Nephron progenitor cell (in vitro differentiated cells): ENCODE results near the gene C16orf95.
A peak's percentile ranks its signal among the peaks of the same experiment; 100 is the strongest.
"Not testable (repeated sequence)": the region's sequence is repeated elsewhere in the genome, so short reads cannot be mapped to it uniquely, and the experiment has no call there.

Experiments
- DNase-seq: peaks from one replicate; pipeline ENCODE4 v3.0.0; 2021
- H3K27ac Mint-ChIP-seq: 2 replicates; pipeline ENCODE4 v1.8.0; 2021; ENCODE audit warnings: mild to moderate bottlenecking, moderate library complexity, mixed read lengths
- H3K27me3 Mint-ChIP-seq: 2 replicates; pipeline ENCODE4 v1.8.0; 2021; ENCODE audit warnings: mild to moderate bottlenecking, low read depth, mixed read lengths; ENCODE audit not compliant: poor library complexity
- H3K36me3 Mint-ChIP-seq: 2 replicates; pipeline ENCODE4 v1.8.0; 2021; ENCODE audit warnings: low read depth, mixed read lengths
- H3K4me1 Mint-ChIP-seq: 2 replicates; pipeline ENCODE4 v1.8.0; 2021; ENCODE audit warnings: mixed read lengths
- H3K4me3 Mint-ChIP-seq: 2 replicates; pipeline ENCODE4 v1.8.0; 2021; ENCODE audit warnings: mild to moderate bottlenecking, moderate library complexity, mixed read lengths
- H3K9me3 Mint-ChIP-seq: 2 replicates; pipeline ENCODE4 v1.8.0; 2021; ENCODE audit warnings: mild to moderate bottlenecking, moderate library complexity, mixed read lengths
- TF ChIP-seq, protein P1 (sequence below): fragments of 200-600 bp; sonication (generic); IDR thresholded peaks from 2 replicates; pipeline ENCODE4 v1.5.0; 2021; ENCODE audit warnings: antibody characterized with exemption

C16orf95 gene

DNA sequence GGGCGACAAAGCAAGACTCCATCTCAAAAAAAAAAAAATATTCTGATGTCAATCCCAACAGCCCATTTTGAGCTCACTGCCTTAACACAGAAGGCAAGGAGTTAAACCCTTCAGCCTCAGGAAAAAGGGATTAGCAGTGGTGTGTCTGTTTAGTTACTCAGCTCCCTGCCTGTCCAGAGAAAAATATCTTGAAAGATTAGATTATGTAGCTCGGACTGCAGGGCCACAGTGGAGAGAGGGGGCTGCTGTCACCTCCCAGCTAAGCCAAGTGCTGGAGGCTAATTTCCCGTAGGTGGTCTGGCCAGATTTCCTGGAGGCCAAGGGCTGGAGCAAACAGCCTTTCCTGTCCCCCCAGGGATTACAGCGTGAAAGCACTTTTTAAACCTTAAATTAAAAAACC lies 50.3 kb downstream of the C16orf95 start:
- no peak overlapping the region for H3K4me3 Mint-ChIP-seq
- TF ChIP-seq, protein P1, sequence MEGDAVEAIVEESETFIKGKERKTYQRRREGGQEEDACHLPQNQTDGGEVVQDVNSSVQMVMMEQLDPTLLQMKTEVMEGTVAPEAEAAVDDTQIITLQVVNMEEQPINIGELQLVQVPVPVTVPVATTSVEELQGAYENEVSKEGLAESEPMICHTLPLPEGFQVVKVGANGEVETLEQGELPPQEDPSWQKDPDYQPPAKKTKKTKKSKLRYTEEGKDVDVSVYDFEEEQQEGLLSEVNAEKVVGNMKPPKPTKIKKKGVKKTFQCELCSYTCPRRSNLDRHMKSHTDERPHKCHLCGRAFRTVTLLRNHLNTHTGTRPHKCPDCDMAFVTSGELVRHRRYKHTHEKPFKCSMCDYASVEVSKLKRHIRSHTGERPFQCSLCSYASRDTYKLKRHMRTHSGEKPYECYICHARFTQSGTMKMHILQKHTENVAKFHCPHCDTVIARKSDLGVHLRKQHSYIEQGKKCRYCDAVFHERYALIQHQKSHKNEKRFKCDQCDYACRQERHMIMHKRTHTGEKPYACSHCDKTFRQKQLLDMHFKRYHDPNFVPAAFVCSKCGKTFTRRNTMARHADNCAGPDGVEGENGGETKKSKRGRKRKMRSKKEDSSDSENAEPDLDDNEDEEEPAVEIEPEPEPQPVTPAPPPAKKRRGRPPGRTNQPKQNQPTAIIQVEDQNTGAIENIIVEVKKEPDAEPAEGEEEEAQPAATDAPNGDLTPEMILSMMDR: no peak
- H3K27ac Mint-ChIP-seq: no peak overlapping the region
- peaks cover 15% of the 10 kb centered on the region for H3K27me3 Mint-ChIP-seq
- DNase-seq: no peak
- peaks cover 36% of the 10 kb centered on the region for H3K4me1 Mint-ChIP-seq
- peaks cover 17% of the 10 kb centered on the region for H3K36me3 Mint-ChIP-seq
- peaks cover 20% of the 10 kb centered on the region for H3K9me3 Mint-ChIP-seq

DNA sequence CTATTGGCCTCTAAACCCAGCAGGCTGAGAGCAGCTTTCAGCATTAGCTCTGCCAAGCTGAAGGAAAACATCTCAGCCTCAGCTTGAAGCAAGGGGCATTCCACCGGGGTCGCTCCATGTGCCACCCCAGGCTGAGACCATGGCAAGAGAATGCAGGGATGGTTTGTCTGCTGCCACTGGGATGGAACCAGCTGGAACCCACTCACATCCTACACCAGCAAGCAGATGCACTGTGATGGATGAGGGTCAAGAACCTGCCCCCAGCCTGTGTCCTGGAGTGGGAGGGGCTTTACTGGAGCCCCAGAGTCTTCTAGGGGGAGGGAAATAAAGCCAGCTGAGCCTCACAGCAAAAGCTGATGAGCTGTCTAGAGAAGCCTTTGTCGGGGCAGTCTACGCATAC lies 51.9 kb downstream of the C16orf95 start:
- H3K4me1 Mint-ChIP-seq: peaks cover 24% of the 10 kb centered on the region
- H3K4me3 Mint-ChIP-seq: no peak overlapping the region
- H3K27me3 Mint-ChIP-seq: peaks cover 12% of the 10 kb centered on the region
- TF ChIP-seq, protein P1: no peak
- H3K9me3 Mint-ChIP-seq: peaks cover 24% of the 10 kb centered on the region
- DNase-seq: no peak
- peaks cover 16% of the 10 kb centered on the region for H3K36me3 Mint-ChIP-seq
- H3K27ac Mint-ChIP-seq: no peak overlapping the region

DNA sequence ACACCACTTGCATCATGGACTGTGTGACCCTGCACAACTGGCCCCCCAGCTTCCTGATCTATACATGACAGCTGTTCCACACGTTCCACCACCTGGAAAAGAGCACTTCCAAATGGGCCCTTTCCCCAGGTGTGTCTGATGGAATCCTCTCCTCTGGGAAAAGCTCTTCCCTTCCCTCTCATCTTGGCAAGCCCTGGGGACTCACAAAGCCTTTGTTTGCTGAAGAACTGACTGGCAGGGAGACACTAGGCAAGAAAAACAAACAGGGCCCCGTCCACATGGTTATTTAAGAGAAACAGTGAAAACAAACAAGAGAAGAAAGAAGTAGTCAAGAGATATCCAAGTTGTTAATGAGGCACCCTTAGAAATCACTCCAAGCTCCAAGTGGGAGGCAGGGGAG lies 52.6 kb downstream of the C16orf95 start:
- H3K27ac Mint-ChIP-seq: peak overlapping the region; percentile 4
- H3K9me3 Mint-ChIP-seq: peaks cover 21% of the 10 kb centered on the region
- H3K4me1 Mint-ChIP-seq: peaks cover 24% of the 10 kb centered on the region
- TF ChIP-seq, protein P1: no peak
- no peak for DNase-seq
- peaks cover 12% of the 10 kb centered on the region for H3K36me3 Mint-ChIP-seq
- no peak overlapping the region for H3K4me3 Mint-ChIP-seq
- H3K27me3 Mint-ChIP-seq: peaks cover 9% of the 10 kb centered on the region

DNA sequence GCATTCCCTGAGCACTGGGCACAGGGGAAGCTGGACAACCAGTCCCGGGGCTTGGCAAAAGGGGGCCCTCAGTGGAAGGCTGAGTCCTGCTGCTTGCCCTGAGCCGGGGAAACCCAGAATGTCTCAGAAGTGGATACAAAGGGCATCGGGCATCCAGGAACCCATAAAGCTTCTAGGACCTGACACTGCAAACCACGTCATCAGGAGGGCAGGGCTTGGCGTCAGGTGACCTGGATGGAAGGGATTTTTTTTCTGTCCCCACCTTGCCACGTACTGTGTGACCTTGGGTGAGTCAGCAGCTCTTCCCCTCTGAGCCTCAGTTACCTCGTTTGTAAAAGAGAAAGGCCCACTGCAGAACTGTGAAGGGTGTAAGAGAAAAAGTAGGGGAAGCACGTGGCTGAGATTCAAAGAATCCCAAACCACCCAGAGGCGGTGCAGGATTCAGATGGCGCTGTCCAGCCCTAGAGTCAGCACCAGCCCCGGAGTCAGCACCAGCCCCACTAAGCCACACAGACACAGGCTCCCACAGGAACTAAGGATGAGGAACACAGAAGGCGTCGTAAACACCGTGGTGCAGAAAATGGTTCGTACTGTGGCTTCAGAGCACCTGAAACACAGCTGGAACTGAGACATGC lies 53.7 kb downstream of the C16orf95 start:
- peaks cover 18% of the 10 kb centered on the region for H3K9me3 Mint-ChIP-seq
- H3K27ac Mint-ChIP-seq: no peak overlapping the region
- TF ChIP-seq, protein P1: no peak
- H3K27me3 Mint-ChIP-seq: peaks cover 4% of the 10 kb centered on the region
- no peak for DNase-seq
- H3K4me3 Mint-ChIP-seq: no peak overlapping the region
- H3K36me3 Mint-ChIP-seq: peaks cover 7% of the 10 kb centered on the region
- peaks cover 24% of the 10 kb centered on the region for H3K4me1 Mint-ChIP-seq

DNA sequence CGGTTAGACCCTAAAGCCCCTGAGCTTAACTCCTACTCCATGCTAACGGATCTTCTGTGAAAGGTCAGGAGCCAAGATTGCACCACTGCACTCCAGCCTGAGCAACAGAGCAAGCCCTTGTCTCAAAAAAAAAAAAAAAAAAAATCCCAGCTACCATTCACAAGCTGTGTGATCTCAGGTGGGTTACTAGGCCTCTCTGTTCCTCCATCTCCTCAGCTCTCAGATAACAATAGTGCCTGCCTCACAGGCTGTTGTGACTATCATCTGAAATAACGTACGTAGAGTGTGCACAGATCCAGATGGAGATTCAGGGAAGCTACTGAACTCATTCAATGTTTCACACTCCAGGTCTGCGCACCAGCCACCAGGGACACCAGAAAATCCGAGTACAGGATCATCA lies 57.8 kb downstream of the C16orf95 start:
- Mint-ChIP-seq H3K4me3 (no peak overlapping the region), H3K9me3 (peaks cover 13% of the 10 kb centered on the region), H3K4me1 (peaks cover 21% of the 10 kb centered on the region), H3K27me3 (peaks cover 2% of the 10 kb centered on the region), H3K36me3 (peaks cover 7% of the 10 kb centered on the region), H3K27ac (no peak overlapping the region)
- TF ChIP-seq, protein P1: no peak
- DNase-seq: no peak

DNA sequence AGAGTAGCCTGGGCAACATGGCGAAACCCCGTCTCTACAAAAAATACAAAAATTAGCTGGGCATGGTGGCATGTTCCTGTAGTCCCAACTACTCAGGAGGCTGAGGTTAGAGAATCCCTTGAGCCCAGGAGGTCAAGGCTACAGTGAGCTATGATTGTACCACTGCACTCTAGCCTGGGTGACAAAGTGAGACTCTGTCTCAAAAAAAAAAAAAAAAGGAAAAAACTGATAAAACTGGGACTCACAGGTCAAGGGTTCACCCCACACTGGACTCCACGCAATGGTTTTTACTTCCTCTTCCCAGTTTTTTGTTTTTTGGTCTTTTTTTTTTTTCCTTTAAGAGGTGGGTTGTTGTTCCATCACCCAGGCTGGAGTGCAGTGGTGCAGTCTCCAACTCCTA lies 58.5 kb downstream of the C16orf95 start:
- not testable (repeated sequence) for H3K36me3 Mint-ChIP-seq, H3K27ac Mint-ChIP-seq, H3K27me3 Mint-ChIP-seq, H3K4me3 Mint-ChIP-seq, DNase-seq
- H3K9me3 Mint-ChIP-seq: peaks cover 11% of the 10 kb centered on the region
- H3K4me1 Mint-ChIP-seq: peaks cover 25% of the 10 kb centered on the region
